ENCODE measurements around the gene ZNF778.

GRCh38 chr16:89210165-89210903 lies 7.2 kb upstream of the ZNF778 start:
- TF ChIP-seq CTCF (IDR thresholded peaks at IDR 0.05; ENCODE audit: insufficient read depth, low read length) (no peak), POLR2AphosphoS5 (IDR thresholded peaks at IDR 0.05; ENCODE audit: low read depth) (no peak)

All from HL-60 (cell line).